ENCODE results near the gene KDM2A.

DNA sequence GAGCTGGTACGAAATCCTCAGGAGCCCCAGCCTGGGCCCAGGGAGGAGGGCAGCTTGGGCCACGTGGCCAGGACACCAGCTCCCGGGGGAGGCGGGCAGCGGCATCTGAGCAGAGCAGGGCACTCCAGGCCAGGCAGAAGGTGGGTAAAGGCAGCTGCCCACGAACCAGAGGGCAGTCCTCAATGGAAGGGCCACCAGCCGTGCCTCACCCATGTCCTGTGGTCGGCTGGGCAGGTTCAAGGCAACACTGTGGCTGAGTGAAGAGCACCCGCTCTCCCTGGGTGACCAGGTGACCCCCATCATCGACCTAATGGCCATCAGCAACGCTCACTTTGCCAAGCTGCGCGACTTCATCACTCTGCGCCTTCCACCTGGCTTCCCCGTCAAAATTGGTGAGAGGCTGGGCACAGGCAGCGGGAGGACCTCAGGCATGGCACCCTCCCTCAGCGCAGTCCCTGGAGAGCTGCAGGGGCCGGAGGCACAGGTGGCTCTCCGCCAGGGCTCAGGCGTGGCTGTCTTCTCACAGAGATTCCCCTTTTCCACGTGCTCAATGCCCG is 181.8 kb downstream of the KDM2A start:
- TF ChIP-seq EZH2 (IDR thresholded peaks at IDR 0.05) (no peak), POLR2AphosphoS5 (IDR thresholded peaks at IDR 0.05; ENCODE audit: low read depth, low read length) (no peak), POLR2A (IDR thresholded peaks at IDR 0.05; ENCODE audit: borderline replicate concordance, extremely low read depth, insufficient read depth, insufficient read length) (no peak), JUND (IDR thresholded peaks at IDR 0.05) (no peak), EZH2phosphoT487 (IDR thresholded peaks at IDR 0.05; ENCODE audit: borderline replicate concordance) (no peak), REST (IDR thresholded peaks at IDR 0.05; ENCODE audit: low read depth) (no peak), SIN3A (IDR thresholded peaks at IDR 0.05; ENCODE audit: low read depth) (no peak)
- TF ChIP-seq, protein P1, sequence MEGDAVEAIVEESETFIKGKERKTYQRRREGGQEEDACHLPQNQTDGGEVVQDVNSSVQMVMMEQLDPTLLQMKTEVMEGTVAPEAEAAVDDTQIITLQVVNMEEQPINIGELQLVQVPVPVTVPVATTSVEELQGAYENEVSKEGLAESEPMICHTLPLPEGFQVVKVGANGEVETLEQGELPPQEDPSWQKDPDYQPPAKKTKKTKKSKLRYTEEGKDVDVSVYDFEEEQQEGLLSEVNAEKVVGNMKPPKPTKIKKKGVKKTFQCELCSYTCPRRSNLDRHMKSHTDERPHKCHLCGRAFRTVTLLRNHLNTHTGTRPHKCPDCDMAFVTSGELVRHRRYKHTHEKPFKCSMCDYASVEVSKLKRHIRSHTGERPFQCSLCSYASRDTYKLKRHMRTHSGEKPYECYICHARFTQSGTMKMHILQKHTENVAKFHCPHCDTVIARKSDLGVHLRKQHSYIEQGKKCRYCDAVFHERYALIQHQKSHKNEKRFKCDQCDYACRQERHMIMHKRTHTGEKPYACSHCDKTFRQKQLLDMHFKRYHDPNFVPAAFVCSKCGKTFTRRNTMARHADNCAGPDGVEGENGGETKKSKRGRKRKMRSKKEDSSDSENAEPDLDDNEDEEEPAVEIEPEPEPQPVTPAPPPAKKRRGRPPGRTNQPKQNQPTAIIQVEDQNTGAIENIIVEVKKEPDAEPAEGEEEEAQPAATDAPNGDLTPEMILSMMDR (IDR thresholded peaks at IDR 0.05 in 2 of 3, conservative IDR thresholded peaks at IDR 0.05 in 1 of 3; ENCODE audit: borderline replicate concordance in 1 of 3, insufficient read depth in 1 of 3, low read depth in 2 of 3, low read length in 2 of 3), result no peak
- TF ChIP-seq, protein P2, sequence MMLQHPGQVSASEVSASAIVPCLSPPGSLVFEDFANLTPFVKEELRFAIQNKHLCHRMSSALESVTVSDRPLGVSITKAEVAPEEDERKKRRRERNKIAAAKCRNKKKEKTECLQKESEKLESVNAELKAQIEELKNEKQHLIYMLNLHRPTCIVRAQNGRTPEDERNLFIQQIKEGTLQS (IDR thresholded peaks at IDR 0.05), result no peak

All from HCT116 (cell line).